Astrocyte (in vitro differentiated cells and primary cell): ENCODE measurements around the gene FAM200B. TPM values are rescaled to one million over a fixed set of nuclear protein-coding genes. Genes with fewer than 3 reads are reported as not detected.

ENCODE experiments used
- DNase-seq: peaks from one replicate; pipeline ENCODE4 v3.0.0-alpha.2; 2010; ENCODE audit warnings: low read depth
- FAIRE-seq: peaks from 2 replicates; lab custom pipeline; 2011; peaks lifted over from hg19 to GRCh38; lab: Jason Lieb, UNC
- H2AFZ ChIP-seq: 2 replicates; pipeline ENCODE4 v1.6.0; 2012; ENCODE audit warnings: low read depth, low read length, inconsistent platforms
- H3K27ac ChIP-seq: 2 replicates; pipeline ENCODE4 v1.5.1; 2011; ENCODE audit warnings: low read depth, low read length, inconsistent platforms
- H3K27me3 ChIP-seq: 2 replicates; pipeline ENCODE4 v1.6.0; 2011; ENCODE audit warnings: low read length, inconsistent platforms; ENCODE audit not compliant: insufficient read depth
- H3K36me3 ChIP-seq: 2 replicates; pipeline ENCODE4 v1.5.1; 2011; ENCODE audit warnings: low read length, inconsistent platforms; ENCODE audit not compliant: insufficient read depth
- H3K4me1 ChIP-seq: 2 replicates; pipeline ENCODE4 v1.5.1; 2011; ENCODE audit warnings: low read length, inconsistent platforms; ENCODE audit not compliant: insufficient read depth
- H3K4me2 ChIP-seq: 2 replicates; pipeline ENCODE4 v1.6.0; 2012; ENCODE audit warnings: low read length, inconsistent platforms
- H3K4me3 ChIP-seq: 2 replicates; pipeline ENCODE4 v1.5.1; 2011; ENCODE audit warnings: low read depth, mild to moderate bottlenecking, low read length, inconsistent platforms; ENCODE audit not compliant: insufficient read depth
- H3K79me2 ChIP-seq: 2 replicates; pipeline ENCODE4 v1.6.0; 2012; ENCODE audit warnings: mild to moderate bottlenecking, low read length, inconsistent platforms; ENCODE audit not compliant: insufficient read depth
- H3K9ac ChIP-seq: 2 replicates; pipeline ENCODE4 v1.6.0; 2012; ENCODE audit warnings: mild to moderate bottlenecking, low read length, inconsistent platforms
- H3K9me3 ChIP-seq: 2 replicates; pipeline ENCODE4 v1.5.1; 2012; ENCODE audit warnings: low read depth, mild to moderate bottlenecking, low read length, inconsistent platforms; ENCODE audit not compliant: insufficient read depth
- H4K20me1 ChIP-seq: 2 replicates; pipeline ENCODE4 v1.6.0; 2012; ENCODE audit warnings: low read length, inconsistent platforms; ENCODE audit not compliant: insufficient read depth
- H3K27ac Mint-ChIP-seq: one replicate; pipeline ENCODE4 v1.8.0; 2021; ENCODE audit warnings: mild to moderate bottlenecking, mixed read lengths; ENCODE audit not compliant: unreplicated experiment
- H3K27me3 Mint-ChIP-seq: one replicate; pipeline ENCODE4 v1.8.0; 2021; ENCODE audit warnings: low read depth, mixed read lengths; ENCODE audit not compliant: unreplicated experiment
- H3K36me3 Mint-ChIP-seq: one replicate; pipeline ENCODE4 v1.8.0; 2021; ENCODE audit warnings: low read depth, mixed read lengths; ENCODE audit not compliant: unreplicated experiment
- H3K4me1 Mint-ChIP-seq: one replicate; pipeline ENCODE4 v1.8.0; 2021; ENCODE audit warnings: low read depth, mixed read lengths; ENCODE audit not compliant: unreplicated experiment
- H3K4me3 Mint-ChIP-seq: one replicate; pipeline ENCODE4 v1.8.0; 2021; ENCODE audit warnings: mild to moderate bottlenecking, moderate library complexity, mixed read lengths; ENCODE audit not compliant: unreplicated experiment
- H3K9me3 Mint-ChIP-seq: one replicate; pipeline ENCODE4 v1.8.0; 2021; ENCODE audit warnings: mild to moderate bottlenecking, mixed read lengths; ENCODE audit not compliant: unreplicated experiment
- CTCF ChIP-seq: IDR thresholded peaks from 2 replicates; pipeline ENCODE4 v1.5.1; 2011; ENCODE audit warnings: low read depth, mild to moderate bottlenecking, inconsistent platforms, low read length, moderate library complexity; ENCODE audit not compliant: insufficient read depth
- EZH2 ChIP-seq: IDR thresholded peaks from 2 replicates; pipeline ENCODE4 v1.6.1; 2012; ENCODE audit warnings: mild to moderate bottlenecking, low read length, inconsistent platforms; ENCODE audit not compliant: insufficient read depth
- total RNA-seq: library from RNA; stranded (reverse); gene quantifications from 2 replicates; pipeline ENCODE4 v1.2.1, GENCODE V29; 2021

The FAM200B gene
- total RNA-seq, 1 donor from 2014 or later, result 74.7 TPM

- H3K27ac Mint-ChIP-seq, result peak overlapping the region; percentile 96
- H3K4me3 Mint-ChIP-seq, result peak overlapping the region; percentile 18
- H3K4me1 Mint-ChIP-seq, result peaks cover 76% of the 10 kb centered on the region
Measured at GRCh38 chr4:15691346-15692135, 9.9 kb downstream of the FAM200B start.

GRCh38 chr4:15692602-15693001, 11.0 kb downstream of the FAM200B start:
- no peaks in the 10 kb centered on the region for H3K27me3 Mint-ChIP-seq
- no peaks in the 10 kb centered on the region for H4K20me1 ChIP-seq
- H3K36me3 Mint-ChIP-seq, result peaks cover 11% of the 10 kb centered on the region
- H3K79me2 ChIP-seq, result peaks cover 3% of the 10 kb centered on the region
- no peak overlapping the region for H3K4me2 ChIP-seq
- peaks cover 12% of the 10 kb centered on the region for H3K36me3 ChIP-seq
- no peak for DNase-seq
- peaks cover 73% of the 10 kb centered on the region for H3K4me1 Mint-ChIP-seq
- H3K27me3 ChIP-seq, result no peaks in the 10 kb centered on the region
- TF ChIP-seq CTCF (no peak), EZH2 (no peak)
- H3K4me3 ChIP-seq, result no peak overlapping the region
- no peak overlapping the region for H2AFZ ChIP-seq
- H3K4me1 ChIP-seq, result peaks cover 59% of the 10 kb centered on the region
- FAIRE-seq, result peak; percentile 75
- peak overlapping the region; percentile 99 for H3K27ac ChIP-seq
- peak overlapping the region; percentile 78 for H3K9ac ChIP-seq
- H3K9me3 ChIP-seq, result no peaks in the 10 kb centered on the region
- H3K9me3 Mint-ChIP-seq, result peaks cover 6% of the 10 kb centered on the region
- H3K4me3 Mint-ChIP-seq, result no peak overlapping the region
- H3K27ac Mint-ChIP-seq, result peak overlapping the region; percentile 96

More at GRCh38 chr4:15691346-15692135, 9.9 kb downstream of the FAM200B start:
- H3K4me3 ChIP-seq, result no peak overlapping the region
- no peaks in the 10 kb centered on the region for H3K9me3 Mint-ChIP-seq
- H2AFZ ChIP-seq, result no peak overlapping the region
- H3K79me2 ChIP-seq, result peaks cover 12% of the 10 kb centered on the region
- H3K9me3 ChIP-seq, result no peaks in the 10 kb centered on the region
- peak overlapping the region; percentile 21 for H3K4me2 ChIP-seq
- no peaks in the 10 kb centered on the region for H4K20me1 ChIP-seq
- H3K27me3 ChIP-seq, result no peaks in the 10 kb centered on the region
- peaks cover 21% of the 10 kb centered on the region for H3K36me3 ChIP-seq
- TF ChIP-seq EZH2, result no peak
- TF ChIP-seq CTCF, result no peak
- H3K4me1 ChIP-seq, result peaks cover 59% of the 10 kb centered on the region
- DNase-seq (peak; percentile 69), FAIRE-seq (peak; percentile 59)
- peak overlapping the region; percentile 99 for H3K27ac ChIP-seq
- H3K27me3 Mint-ChIP-seq, result no peaks in the 10 kb centered on the region
- peaks cover 6% of the 10 kb centered on the region for H3K36me3 Mint-ChIP-seq
- peak overlapping the region; percentile 78 for H3K9ac ChIP-seq

DNA sequence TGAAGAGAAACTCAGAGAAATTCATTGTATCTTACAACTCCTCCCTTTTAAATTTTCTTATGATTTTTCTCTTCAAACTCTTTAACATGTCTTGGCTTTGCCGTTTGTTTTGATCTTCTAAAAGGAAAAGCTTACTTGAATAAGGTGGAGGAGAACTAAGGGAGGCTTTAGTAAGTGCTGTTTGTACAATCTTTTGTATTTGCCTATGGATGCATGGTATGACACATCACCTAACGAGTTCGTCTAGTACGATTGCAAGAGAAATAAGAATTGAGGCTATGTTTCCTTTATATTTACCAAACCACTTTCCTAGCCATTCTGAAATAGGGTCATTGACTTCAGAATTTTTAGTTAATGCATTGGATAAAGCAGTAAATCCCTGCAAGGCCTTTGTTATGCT, 12.8 kb downstream of the FAM200B start:
- H3K27ac Mint-ChIP-seq, result peak overlapping the region; percentile 53
- H3K27ac ChIP-seq, result peak overlapping the region; percentile 99
- no peak overlapping the region for H2AFZ ChIP-seq
- H3K4me3 ChIP-seq, result no peak overlapping the region
- H3K4me2 ChIP-seq, result peak overlapping the region; percentile 58
- TF ChIP-seq EZH2, result no peak
- no peak for TF ChIP-seq CTCF
- H4K20me1 ChIP-seq, result no peaks in the 10 kb centered on the region
- peaks cover 55% of the 10 kb centered on the region for H3K4me1 ChIP-seq
- H3K27me3 Mint-ChIP-seq, result no peaks in the 10 kb centered on the region
- H3K4me1 Mint-ChIP-seq, result peaks cover 62% of the 10 kb centered on the region
- peak overlapping the region; percentile 69 for H3K9ac ChIP-seq
- H3K36me3 Mint-ChIP-seq, result peaks cover 8% of the 10 kb centered on the region
- H3K27me3 ChIP-seq, result no peaks in the 10 kb centered on the region
- peaks cover 10% of the 10 kb centered on the region for H3K9me3 Mint-ChIP-seq
- H3K79me2 ChIP-seq, result no peaks in the 10 kb centered on the region
- FAIRE-seq (peak; percentile 17), DNase-seq (peak; percentile 53)
- H3K4me3 Mint-ChIP-seq, result no peak overlapping the region
- H3K9me3 ChIP-seq, result no peaks in the 10 kb centered on the region
- H3K36me3 ChIP-seq, result peaks cover under 1% of the 10 kb centered on the region
